Lower lobe of right lung (tissue), 2 donors: ENCODE measurements around the gene FOXK2. TPM values are rescaled to one million over a fixed set of nuclear protein-coding genes. Genes with fewer than 3 reads are reported as not detected.

Experiments used
- ATAC-seq, 2 donors: fragments of 200-7000 bp; cut with Tn5 transposase; one replicate each; pipeline ENCODE4 v1.9.1; 2020 to 2022; ENCODE audit warnings: mild to moderate bottlenecking in 2 of 2, moderate library complexity in 2 of 2
- DNase-seq: peaks from one replicate; pipeline ENCODE4 v3.0.0-alpha.2; 2020
- H3K27ac ChIP-seq: fragments of 200-600 bp; one replicate; pipeline ENCODE4 v1.8.0; 2022
- H3K27me3 ChIP-seq: fragments of 200-600 bp; one replicate; pipeline ENCODE4 v1.8.0; 2022; ENCODE audit warnings: low read depth
- H3K36me3 ChIP-seq: fragments of 200-600 bp; one replicate; pipeline ENCODE4 v1.8.0; 2022; ENCODE audit warnings: mild to moderate bottlenecking
- H3K4me1 ChIP-seq: fragments of 200-600 bp; one replicate; pipeline ENCODE4 v1.8.0; 2022
- H3K4me3 ChIP-seq: fragments of 200-600 bp; one replicate; pipeline ENCODE4 v1.8.0; 2022; ENCODE audit warnings: mild to moderate bottlenecking
- H3K9me3 ChIP-seq: fragments of 200-600 bp; one replicate; pipeline ENCODE4 v1.8.0; 2022
- CTCF ChIP-seq: fragments of 200-600 bp; IDR thresholded peaks from one replicate; pipeline ENCODE4 v1.8.0; 2022; ENCODE audit warnings: antibody characterized with exemption, mild to moderate bottlenecking
- intact Hi-C: fragments of 100-400 bp; cut with DNase I; formaldehyde crosslinking; loops from one replicate; pipeline ENCODE4 v1.11.0; 2022
- total RNA-seq: library from RNA; stranded (reverse); fragmentation: NEBNext Ultra II Directional; extraction: Animal tissue kit (Norgen Biotek cat#: 25700); gene quantifications from one replicate; pipeline ENCODE4 v1.2.1, GENCODE V29; 2021
- donor health status: DM: no; HTN: yes; CAD: no; lungs with severe emphysema.

The FOXK2 gene
- total RNA-seq, 1 donor from 2014 or later: 60.1 TPM

GRCh38 chr17:82479602-82480001 lies 39.9 kb upstream of the FOXK2 start:
- no peak for TF ChIP-seq CTCF
- Histone ChIP-seq H3K4me3 (no peak overlapping the region), H3K36me3 (peaks cover 100% of the 10 kb centered on the region), H3K4me1 (no peaks in the 10 kb centered on the region), H3K27ac (no peak overlapping the region), H3K9me3 (no peaks in the 10 kb centered on the region), H3K27me3 (no peaks in the 10 kb centered on the region)
- intact Hi-C loops: no loop called here
- ATAC-seq (no peak), DNase-seq (no peak)

- Histone ChIP-seq H3K4me1 (no peaks in the 10 kb centered on the region), H3K4me3 (no peak overlapping the region), H3K27me3 (no peaks in the 10 kb centered on the region), H3K27ac (no peak overlapping the region), H3K9me3 (no peaks in the 10 kb centered on the region), H3K36me3 (peaks cover 100% of the 10 kb centered on the region)
- no peak for ATAC-seq
- TF ChIP-seq CTCF: no peak
- no peak for DNase-seq
- intact Hi-C loops: no loop called here
These were observed 39.2 kb upstream of the FOXK2 start for GRCh38 chr17:82480318-82480717.

- Histone ChIP-seq H3K36me3 (peaks cover 95% of the 10 kb centered on the region), H3K27me3 (no peaks in the 10 kb centered on the region), H3K4me1 (no peaks in the 10 kb centered on the region)
These were observed 36.3 kb upstream of the FOXK2 start for GRCh38 chr17:82483204-82483660.

GRCh38 chr17:82483836-82484235 lies 35.7 kb upstream of the FOXK2 start:
- Histone ChIP-seq H3K4me1 (no peaks in the 10 kb centered on the region), H3K27ac (no peak overlapping the region), H3K9me3 (no peaks in the 10 kb centered on the region), H3K27me3 (no peaks in the 10 kb centered on the region), H3K36me3 (peaks cover 95% of the 10 kb centered on the region), H3K4me3 (no peak overlapping the region)
- intact Hi-C loops: no loop called here
- TF ChIP-seq CTCF: no peak
- no peak for DNase-seq
- no peak for ATAC-seq

More at GRCh38 chr17:82483204-82483660, 36.3 kb upstream of the FOXK2 start:
- intact Hi-C loops: no loop called here
- no peak overlapping the region for H3K4me3 ChIP-seq
- TF ChIP-seq CTCF: no peak
- no peaks in the 10 kb centered on the region for H3K9me3 ChIP-seq
- no peak overlapping the region for H3K27ac ChIP-seq
- DNase-seq (no peak), ATAC-seq (no peak)

- H3K36me3 ChIP-seq: peaks cover 70% of the 10 kb centered on the region
- no peaks in the 10 kb centered on the region for H3K9me3 ChIP-seq
- H3K4me3 ChIP-seq: no peak overlapping the region
- ATAC-seq (no peak), DNase-seq (no peak)
- TF ChIP-seq CTCF: no peak
- no peaks in the 10 kb centered on the region for H3K27me3 ChIP-seq
- no peak overlapping the region for H3K27ac ChIP-seq
- no peaks in the 10 kb centered on the region for H3K4me1 ChIP-seq
- intact Hi-C loops: no loop called here
These were observed 33.1 kb upstream of the FOXK2 start for GRCh38 chr17:82486231-82487094.
